PC-3 (cell line): ENCODE measurements around the gene C16orf87. TPM values are rescaled to one million over a fixed set of nuclear protein-coding genes. Genes with fewer than 3 reads are reported as not detected.

Experiments used
- ATAC-seq: fragments of 200-7000 bp; cut with Tn5 transposase; 2 replicates; pipeline ENCODE4 v1.9.1; 2020; ENCODE audit warnings: mild to moderate bottlenecking, moderate library complexity
- BruUV-seq: library from RNA; stranded (reverse); fragments of 400-500 nt; replicated peaks from 2 replicates; lab custom pipeline; 2021; lab: Mats Ljungman, UMichigan
- CTCF ChIA-PET: fragments of 300-600 bp; sonication (Branson Sonifier 250); formaldehyde crosslinking; loops from one replicate; lab custom pipeline; 2022; ENCODE audit warnings: antibody characterized with exemption; lab: Charles Lee
- POLR2A ChIA-PET: fragments of 300-600 bp; sonication (Branson Sonifier 250); formaldehyde crosslinking; loops from one replicate; lab custom pipeline; 2022; ENCODE audit warnings: antibody characterized with exemption; ENCODE audit not compliant: unreplicated experiment; lab: Charles Lee
- DNase-seq: peaks from one replicate; pipeline ENCODE4 v3.0.0-alpha.2; 2015
- H2AFZ ChIP-seq: fragments of 300-600 bp; sonication (generic); 2 replicates; pipeline ENCODE4 v1.6.0; 2016; ENCODE audit warnings: antibody characterized with exemption, low read length
- H3F3A ChIP-seq: fragments of 300-600 bp; sonication (generic); one replicate; pipeline ENCODE4 v1.6.0; 2017; ENCODE audit warnings: antibody characterized with exemption, low read length, control low read depth, mild to moderate bottlenecking; ENCODE audit not compliant: unreplicated experiment
- H3K27ac ChIP-seq: fragments of 300-600 bp; sonication (generic); 2 replicates; pipeline ENCODE4 v1.5.1; 2016; ENCODE audit warnings: mild to moderate bottlenecking, low read length
- H3K27me3 ChIP-seq: fragments of 300-600 bp; sonication (generic); 2 replicates; pipeline ENCODE4 v1.6.1; 2016; ENCODE audit warnings: low read length, mixed read lengths
- H3K36me3 ChIP-seq: fragments of 300-600 bp; sonication (generic); 2 replicates; pipeline ENCODE4 v1.6.1; 2016; ENCODE audit warnings: low read depth, mixed run types, low read length, mixed read lengths
- H3K4me1 ChIP-seq: fragments of 300-600 bp; sonication (generic); 2 replicates; pipeline ENCODE4 v1.5.1; 2016; ENCODE audit warnings: low read length; ENCODE audit not compliant: insufficient read depth
- H3K4me2 ChIP-seq: fragments of 300-600 bp; sonication (generic); 2 replicates; pipeline ENCODE4 v1.6.0; 2016; ENCODE audit warnings: low read length
- H3K4me3 ChIP-seq: fragments of 300-600 bp; sonication (generic); 2 replicates; pipeline ENCODE4 v1.5.1; 2016; ENCODE audit warnings: mild to moderate bottlenecking, low read length, mixed read lengths
- H3K79me2 ChIP-seq: fragments of 300-600 bp; sonication (generic); 2 replicates; pipeline ENCODE4 v1.6.1; 2017; ENCODE audit warnings: low read length, mixed read lengths
- H3K9ac ChIP-seq: fragments of 300-600 bp; sonication (generic); 2 replicates; pipeline ENCODE4 v1.6.0; 2016; ENCODE audit warnings: mild to moderate bottlenecking, low read length
- H3K9me2 ChIP-seq: fragments of 300-600 bp; sonication (generic); replicated peaks from 2 replicates; pipeline ENCODE4 v1.6.1; 2016; ENCODE audit warnings: mixed run types, low read length, mixed read lengths
- H3K9me3 ChIP-seq: fragments of 300-600 bp; sonication (generic); 2 replicates; pipeline ENCODE4 v1.6.1; 2016; ENCODE audit warnings: low read length, mixed read lengths
- H4K20me1 ChIP-seq: fragments of 300-600 bp; sonication (generic); 2 replicates; pipeline ENCODE4 v1.6.1; 2016; ENCODE audit warnings: low read length, mixed read lengths
- CTCF ChIP-seq: fragments of 300-600 bp; sonication (generic); conservative IDR thresholded peaks from 2 replicates; pipeline ENCODE4 v1.5.1; 2017; ENCODE audit warnings: antibody characterized with exemption, low read depth, mild to moderate bottlenecking, low read length
- EZH2 ChIP-seq: fragments of 300-600 bp; sonication (generic); IDR thresholded peaks from one replicate; pipeline ENCODE4 v1.6.1; 2017; ENCODE audit warnings: antibody characterized with exemption, mild to moderate bottlenecking, low read length; ENCODE audit not compliant: unreplicated experiment
- EZH2phosphoT487 ChIP-seq: fragments of 300-600 bp; sonication (generic); IDR thresholded peaks from 2 replicates; pipeline ENCODE4 v1.6.1; 2018; ENCODE audit warnings: mild to moderate bottlenecking, antibody characterized with exemption, low read length, borderline replicate concordance
- intact Hi-C: fragments of 100-400 bp; cut with micrococcal nuclease; formaldehyde crosslinking; loops from 2 replicates; pipeline ENCODE4 v1.9.0; 2023
- total RNA-seq: library from RNA; depleted of rRNA; stranded (reverse); fragments of >200 nt; gene quantifications from 2 replicates; pipeline ENCODE4 v1.2.3, GENCODE V29; 2014

The C16orf87 gene
- total RNA-seq, 1 experiment from 2014 or later = 4.0 TPM

GRCh38 chr16:46775214-46775613 is 55.8 kb downstream of the C16orf87 start:
- H3K27ac ChIP-seq = no peak overlapping the region
- TF ChIP-seq EZH2 (no peak), EZH2phosphoT487 (no peak)

DNA sequence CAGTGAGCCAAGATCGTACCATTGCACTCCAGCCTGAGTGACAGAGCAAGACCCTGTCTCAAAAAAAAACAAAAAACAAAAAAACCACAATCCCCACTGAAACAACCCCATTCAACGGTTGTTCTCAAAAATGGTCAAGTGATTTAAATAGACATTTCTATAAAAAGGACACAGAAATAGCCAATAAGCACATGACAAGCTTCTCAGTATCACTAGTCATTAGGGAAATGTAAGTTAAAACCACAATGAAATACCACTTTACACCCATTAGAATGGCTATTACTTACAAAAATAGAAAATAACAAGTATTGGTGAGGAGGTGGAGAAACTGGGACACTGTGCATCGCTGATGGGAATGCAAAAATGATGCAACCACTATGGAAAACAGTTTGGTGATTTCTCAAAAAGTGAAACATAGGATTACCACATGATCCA is 56.2 kb downstream of the C16orf87 start:
- CTCF ChIA-PET = no interaction called here
- Histone ChIP-seq H3K27ac (no peak overlapping the region), H3K4me1 (no peaks in the 10 kb centered on the region), H3K79me2 (no peaks in the 10 kb centered on the region), H3K27me3 (no peaks in the 10 kb centered on the region), H3K9me2 (no peaks in the 10 kb centered on the region), H3F3A (no peaks in the 10 kb centered on the region), H4K20me1 (no peaks in the 10 kb centered on the region), H2AFZ (no peak overlapping the region), H3K4me3 (no peak overlapping the region), H3K9me3 (no peaks in the 10 kb centered on the region), H3K36me3 (no peaks in the 10 kb centered on the region), H3K4me2 (no peak overlapping the region), H3K9ac (no peak overlapping the region)
- no peak for DNase-seq
- no TSS peak for BruUV-seq
- intact Hi-C loops = no loop called here
- POLR2A ChIA-PET = no interaction called here
- TF ChIP-seq EZH2phosphoT487 = no peak
- TF ChIP-seq EZH2 = no peak
- no peak for TF ChIP-seq CTCF
- ATAC-seq = no peak

More at GRCh38 chr16:46775214-46775613, 55.8 kb downstream of the C16orf87 start:
- no peaks in the 10 kb centered on the region for H3K4me1 ChIP-seq
- no peak overlapping the region for H3K4me2 ChIP-seq
- ATAC-seq (no peak), DNase-seq (peak; percentile 12)
- no peaks in the 10 kb centered on the region for H3K9me2 ChIP-seq
- intact Hi-C loops = no loop called here
- ChIA-PET POLR2A (no interaction called here), CTCF (no interaction called here)
- no peaks in the 10 kb centered on the region for H3K9me3 ChIP-seq
- peak overlapping the region; percentile 26; the same call in 1 of the 2 replicates for H2AFZ ChIP-seq
- no peaks in the 10 kb centered on the region for H3K27me3 ChIP-seq
- no peak overlapping the region for H3K4me3 ChIP-seq
- no peaks in the 10 kb centered on the region for H4K20me1 ChIP-seq
- no peaks in the 10 kb centered on the region for H3K36me3 ChIP-seq
- no TSS peak for BruUV-seq
- H3K9ac ChIP-seq = no peak overlapping the region
- H3K79me2 ChIP-seq = no peaks in the 10 kb centered on the region
- H3F3A ChIP-seq = no peaks in the 10 kb centered on the region

DNA sequence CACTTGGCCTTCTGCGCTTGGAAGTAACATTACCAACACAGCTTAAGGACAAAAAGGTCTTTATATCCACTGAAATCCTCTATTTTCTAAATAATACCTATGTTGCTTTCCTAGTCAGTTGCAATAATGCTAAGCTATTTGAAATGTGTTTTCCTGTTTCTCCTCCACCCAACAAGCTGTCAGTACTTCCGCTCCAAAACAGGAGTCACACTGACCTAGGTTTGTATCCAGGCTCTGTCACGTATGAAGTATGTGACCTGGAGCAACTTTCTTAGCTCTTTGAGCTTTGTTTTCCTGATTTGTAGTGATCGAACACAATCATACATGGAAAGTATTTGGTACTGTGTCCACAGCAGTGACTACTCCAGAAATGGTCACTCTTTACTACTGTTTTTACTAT is 58.5 kb downstream of the C16orf87 start:
- POLR2A ChIA-PET = no interaction called here
- ATAC-seq (no peak), DNase-seq (no peak)
- no peaks in the 10 kb centered on the region for H3K79me2 ChIP-seq
- no peaks in the 10 kb centered on the region for H3K36me3 ChIP-seq
- intact Hi-C loops = no loop called here
- TF ChIP-seq EZH2 = no peak
- no peak for TF ChIP-seq CTCF
- no peak for TF ChIP-seq EZH2phosphoT487
- no peaks in the 10 kb centered on the region for H3K9me2 ChIP-seq
- no peak overlapping the region for H3K4me3 ChIP-seq
- H3K4me2 ChIP-seq = no peak overlapping the region
- H3F3A ChIP-seq = no peaks in the 10 kb centered on the region
- H2AFZ ChIP-seq = no peak overlapping the region
- no TSS peak for BruUV-seq
- H3K27me3 ChIP-seq = no peaks in the 10 kb centered on the region
- CTCF ChIA-PET = no interaction called here
- no peaks in the 10 kb centered on the region for H4K20me1 ChIP-seq
- H3K9ac ChIP-seq = no peak overlapping the region
- H3K9me3 ChIP-seq = no peaks in the 10 kb centered on the region
- H3K4me1 ChIP-seq = no peaks in the 10 kb centered on the region
- no peak overlapping the region for H3K27ac ChIP-seq
